GM12872 (cell line): ENCODE results near the gene CISD2.

Source experiments
- TF ChIP-seq, protein P1 (sequence below): IDR thresholded peaks from 3 replicates; pipeline ENCODE4 v1.5.1; 2011; ENCODE audit warnings: low read depth, mild to moderate bottlenecking, low read length, moderate library complexity; ENCODE audit not compliant: insufficient read depth

The CISD2 gene

DNA sequence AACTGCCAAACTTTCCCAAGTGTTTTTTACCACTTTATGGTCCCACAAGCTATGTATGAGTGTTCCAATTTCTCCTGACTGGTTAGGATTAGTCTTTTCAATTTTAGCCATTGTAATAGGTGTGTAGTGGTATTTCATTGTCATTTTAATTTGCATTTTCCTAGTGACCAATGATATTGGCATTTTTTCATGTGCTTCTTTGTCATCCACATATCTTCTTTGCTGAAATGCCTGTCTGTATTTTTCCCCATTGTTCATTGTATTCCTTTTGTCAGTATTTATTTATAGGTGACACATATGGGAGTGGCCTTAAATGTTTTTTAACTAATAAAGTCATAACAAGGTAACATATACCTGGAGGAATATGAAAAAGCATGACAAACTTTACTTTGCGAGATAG lies 32.2 kb upstream of the CISD2 start:
- TF ChIP-seq, protein P1, sequence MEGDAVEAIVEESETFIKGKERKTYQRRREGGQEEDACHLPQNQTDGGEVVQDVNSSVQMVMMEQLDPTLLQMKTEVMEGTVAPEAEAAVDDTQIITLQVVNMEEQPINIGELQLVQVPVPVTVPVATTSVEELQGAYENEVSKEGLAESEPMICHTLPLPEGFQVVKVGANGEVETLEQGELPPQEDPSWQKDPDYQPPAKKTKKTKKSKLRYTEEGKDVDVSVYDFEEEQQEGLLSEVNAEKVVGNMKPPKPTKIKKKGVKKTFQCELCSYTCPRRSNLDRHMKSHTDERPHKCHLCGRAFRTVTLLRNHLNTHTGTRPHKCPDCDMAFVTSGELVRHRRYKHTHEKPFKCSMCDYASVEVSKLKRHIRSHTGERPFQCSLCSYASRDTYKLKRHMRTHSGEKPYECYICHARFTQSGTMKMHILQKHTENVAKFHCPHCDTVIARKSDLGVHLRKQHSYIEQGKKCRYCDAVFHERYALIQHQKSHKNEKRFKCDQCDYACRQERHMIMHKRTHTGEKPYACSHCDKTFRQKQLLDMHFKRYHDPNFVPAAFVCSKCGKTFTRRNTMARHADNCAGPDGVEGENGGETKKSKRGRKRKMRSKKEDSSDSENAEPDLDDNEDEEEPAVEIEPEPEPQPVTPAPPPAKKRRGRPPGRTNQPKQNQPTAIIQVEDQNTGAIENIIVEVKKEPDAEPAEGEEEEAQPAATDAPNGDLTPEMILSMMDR: no peak

- TF ChIP-seq, protein P1: no peak
Observed at GRCh38 chr4:102842367-102842766, 26.4 kb upstream of the CISD2 start.

DNA sequence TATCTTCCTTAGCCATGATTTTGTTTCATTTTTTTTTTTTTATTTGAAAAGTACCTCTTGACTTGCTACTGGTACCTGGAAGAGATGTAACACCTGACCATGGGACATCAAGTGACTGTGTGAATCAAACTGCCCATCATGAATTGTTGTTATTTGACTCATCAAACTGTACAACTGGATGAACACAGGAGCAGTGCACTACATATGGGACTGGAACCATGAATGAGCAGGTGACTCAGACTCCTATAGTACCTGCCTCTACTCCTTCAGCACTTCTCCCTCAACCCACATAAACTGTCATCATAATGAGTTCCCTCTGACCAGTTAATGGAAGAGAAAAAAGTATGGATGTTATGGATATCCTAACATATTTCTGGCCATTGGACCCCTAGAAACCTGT lies 25.5 kb upstream of the CISD2 start:
- TF ChIP-seq, protein P1: no peak

GRCh38 chr4:102843938-102844337 lies 24.9 kb upstream of the CISD2 start:
- TF ChIP-seq, protein P1: no peak

GRCh38 chr4:102847687-102848086 lies 21.1 kb upstream of the CISD2 start:
- TF ChIP-seq, protein P1: no peak

- TF ChIP-seq, protein P1: no peak
Observed at GRCh38 chr4:102849579-102850104, 19.1 kb upstream of the CISD2 start.

- TF ChIP-seq, protein P1: no peak
Observed at GRCh38 chr4:102850370-102850769, 18.4 kb upstream of the CISD2 start.
